ENCODE data around the gene DMXL2.
"Not testable (repeated sequence)": the region's sequence is repeated elsewhere in the genome, so short reads cannot be mapped to it uniquely, and the experiment has no call there.

DMXL2 gene

DNA sequence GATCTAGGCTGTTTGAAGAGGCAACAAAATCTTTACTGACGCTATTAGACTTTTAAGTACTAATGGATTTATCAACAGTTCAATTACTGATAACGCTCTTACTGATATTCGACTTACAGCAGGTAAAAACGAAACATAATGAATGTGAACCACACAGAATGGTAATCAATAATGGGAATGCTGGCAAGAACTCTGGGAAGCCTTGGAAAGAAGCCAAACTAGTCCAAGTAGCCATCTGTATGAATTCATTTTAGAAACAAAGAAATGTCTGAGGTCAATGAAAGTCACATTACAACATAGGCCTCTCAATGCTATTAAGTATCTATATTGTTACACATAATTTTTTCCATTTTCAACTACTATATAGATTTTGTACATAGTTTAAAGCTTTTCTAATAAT, 130.0 kb downstream of the DMXL2 start:
- DNase-seq (ENCODE audit: low read depth) = no peak

DNA sequence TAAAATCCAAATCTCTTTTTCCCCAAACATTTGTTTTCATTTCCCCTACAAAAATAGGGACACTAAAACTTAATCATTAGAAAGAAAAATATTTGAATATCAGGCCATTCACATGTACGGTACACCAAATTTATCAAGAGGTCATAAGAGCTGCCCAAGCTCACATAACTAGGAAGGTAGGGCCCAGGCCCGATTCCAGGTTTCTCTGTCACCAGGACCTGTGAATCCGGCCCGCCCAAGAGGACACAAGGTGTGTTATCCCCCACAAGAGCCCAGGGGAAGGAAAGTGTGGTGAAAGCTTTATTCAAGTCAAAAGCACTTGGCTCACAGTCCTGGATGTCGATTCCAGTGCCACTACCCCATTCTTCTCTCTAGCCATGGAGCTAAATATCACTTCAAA, 130.6 kb downstream of the DMXL2 start:
- no peak for DNase-seq (ENCODE audit: low read depth)

DNA sequence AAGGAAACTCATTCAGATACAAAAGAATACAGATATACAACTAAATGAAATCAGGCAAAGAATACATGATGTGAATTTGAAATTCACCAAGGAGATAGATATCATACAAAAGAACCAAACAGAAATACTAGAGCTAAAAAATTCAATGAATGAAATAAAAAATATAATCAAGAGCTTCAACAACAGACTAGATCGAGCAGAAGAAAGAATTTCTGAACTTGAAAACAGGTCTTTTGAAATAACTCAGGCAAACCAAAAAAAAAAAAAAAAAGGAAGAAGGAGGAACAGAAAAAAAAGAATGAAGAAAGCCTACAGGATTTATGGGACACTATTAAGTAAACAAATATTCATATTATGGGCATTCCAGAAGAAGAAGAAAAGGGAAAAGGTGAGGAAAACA, 137.8 kb downstream of the DMXL2 start:
- no peak for DNase-seq (ENCODE audit: low read depth)

DNA sequence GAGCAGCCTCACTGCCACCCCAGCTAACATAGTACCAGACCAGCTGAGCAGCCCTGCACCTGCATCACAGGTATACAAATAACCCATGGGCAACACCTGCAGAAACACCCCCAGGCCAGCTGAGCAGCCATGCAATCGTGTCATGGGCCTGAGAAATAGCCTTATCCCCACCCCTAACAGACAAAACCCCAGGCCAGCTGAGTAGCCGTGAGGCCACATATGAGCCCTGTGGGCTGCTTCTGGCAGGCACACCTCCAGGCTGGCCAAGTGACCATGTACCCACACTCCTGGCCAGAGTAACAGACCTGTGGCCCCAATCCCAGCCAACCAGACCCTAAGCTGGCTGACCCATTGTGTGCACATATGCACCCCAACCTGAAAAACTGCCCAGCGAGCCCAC, 138.6 kb downstream of the DMXL2 start:
- no peak for DNase-seq (ENCODE audit: low read depth)

- DNase-seq (ENCODE audit: low read depth) = no peak
These were observed 139.1 kb downstream of the DMXL2 start for GRCh38 chr15:51483520-51483919.

- DNase-seq (ENCODE audit: low read depth) = no peak
These were observed 146.8 kb downstream of the DMXL2 start for GRCh38 chr15:51475736-51476135.

GRCh38 chr15:51470512-51470911, 152.1 kb downstream of the DMXL2 start:
- no peak for DNase-seq (ENCODE audit: low read depth)

DNA sequence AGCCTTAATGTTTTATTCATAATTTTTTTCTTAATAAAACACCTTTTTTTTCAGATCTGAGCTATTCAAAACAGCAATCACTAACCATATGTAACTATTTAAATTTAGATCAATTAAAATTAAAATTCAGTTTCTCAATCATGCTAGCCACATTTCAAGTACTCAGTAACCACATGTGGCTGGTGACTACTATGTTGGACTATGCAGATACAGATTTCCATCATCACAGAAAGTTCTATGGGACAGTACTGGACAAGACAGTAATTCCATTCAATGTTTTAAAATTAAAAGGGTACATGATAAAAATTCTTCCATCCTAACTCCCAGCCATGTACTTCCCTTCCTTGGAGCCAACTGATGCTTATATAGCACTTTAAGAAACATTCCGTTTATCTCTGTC, 161.8 kb downstream of the DMXL2 start:
- peak; percentile 4 for DNase-seq (ENCODE audit: low read depth)

- DNase-seq (ENCODE audit: low read depth) = no peak
These were observed 172.6 kb downstream of the DMXL2 start for GRCh38 chr15:51450001-51450400.

GRCh38 chr15:51448622-51449399, 173.8 kb downstream of the DMXL2 start:
- DNase-seq (ENCODE audit: low read depth) = no peak

DNA sequence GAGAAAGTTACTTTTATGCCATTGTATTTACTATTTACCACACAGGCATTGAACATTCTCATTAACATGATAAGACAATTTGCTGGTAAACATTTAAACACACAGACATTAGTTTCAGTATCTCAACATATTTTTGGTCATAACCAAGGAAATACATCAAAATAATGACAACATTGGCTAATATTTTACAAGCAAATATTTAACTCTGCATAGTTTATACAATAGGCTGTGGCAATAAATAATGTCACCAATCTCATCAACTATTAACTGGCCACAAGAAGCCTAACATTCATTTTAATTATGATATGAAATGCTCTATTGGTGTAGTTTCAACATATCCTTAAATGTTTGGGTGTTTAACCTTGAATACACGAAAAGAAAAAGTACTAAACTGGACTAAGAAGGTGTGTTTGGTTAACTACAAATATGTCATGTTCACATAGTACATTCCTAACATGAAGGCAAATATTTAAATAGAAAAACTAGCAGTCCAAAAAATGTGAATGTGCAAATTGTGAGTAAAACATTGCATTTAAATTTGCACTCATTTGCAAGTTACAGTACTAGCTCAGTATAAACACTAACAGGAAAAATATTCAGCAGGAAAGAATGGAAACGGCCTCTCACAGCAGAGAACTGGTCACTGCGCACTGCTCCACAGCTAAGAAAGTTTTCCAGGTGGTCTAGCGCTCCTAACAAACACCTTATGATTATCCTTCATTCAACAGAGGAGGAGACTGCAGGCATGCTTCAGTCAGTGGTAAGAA, 174.5 kb downstream of the DMXL2 start:
- no peak for DNase-seq (ENCODE audit: low read depth)

DNA sequence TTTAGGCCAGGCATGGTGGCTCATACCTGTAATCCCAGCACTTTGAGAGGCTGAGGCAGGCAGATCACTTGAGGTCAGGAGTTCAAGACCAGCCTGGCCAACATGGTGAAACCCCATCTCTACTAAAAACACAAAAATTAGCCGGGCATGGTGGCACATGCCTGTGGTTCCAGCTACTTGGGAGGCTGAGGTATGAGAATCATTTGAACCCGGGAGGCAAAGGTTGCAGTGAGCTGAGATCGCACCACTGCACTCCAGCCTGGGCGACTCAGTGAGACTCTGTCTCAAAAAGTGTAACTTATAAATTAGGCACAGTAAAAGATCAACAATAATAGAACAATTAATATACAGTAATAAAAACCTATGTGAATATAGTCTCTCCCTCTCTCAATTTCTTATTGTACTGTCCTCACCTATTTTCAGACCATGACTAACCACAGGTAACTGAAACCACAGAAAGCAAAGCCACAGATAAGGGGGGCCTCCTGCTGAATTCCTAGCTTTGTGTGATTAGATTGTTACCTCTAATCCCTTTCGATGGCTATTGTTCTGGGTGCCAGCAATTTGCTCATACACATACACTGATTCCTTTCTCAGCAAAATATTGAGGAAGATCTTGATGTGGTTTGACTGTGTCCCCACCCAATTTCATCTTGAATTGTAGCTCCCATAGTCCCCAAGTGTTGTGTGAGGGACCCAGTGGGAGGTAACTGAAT, 176.4 kb downstream of the DMXL2 start:
- DNase-seq (ENCODE audit: low read depth) = not testable (repeated sequence)

DNA sequence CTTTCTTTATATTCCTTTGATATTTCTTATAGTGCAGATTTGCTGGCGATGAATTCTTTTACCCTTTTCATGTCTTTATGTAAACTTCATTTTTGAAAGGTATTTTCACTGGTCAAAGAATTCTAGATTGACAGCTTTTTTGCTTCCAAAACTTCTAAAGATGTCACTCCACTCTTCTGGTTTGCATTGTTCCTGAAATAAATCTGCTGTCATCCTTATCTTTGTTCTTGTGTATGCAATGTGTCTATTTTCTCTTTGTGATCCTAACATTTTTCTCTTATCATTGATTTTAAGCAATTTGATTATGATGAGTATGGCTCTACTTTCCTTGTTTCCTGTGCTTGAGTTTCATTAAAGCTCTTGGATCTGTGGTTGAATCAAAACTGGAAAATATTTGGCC, 177.8 kb downstream of the DMXL2 start:
- DNase-seq (ENCODE audit: low read depth) = no peak

- DNase-seq (ENCODE audit: low read depth) = no peak
These were observed 178.5 kb downstream of the DMXL2 start for GRCh38 chr15:51444112-51444511.

GRCh38 chr15:51443282-51443914, 179.2 kb downstream of the DMXL2 start:
- DNase-seq (ENCODE audit: low read depth) = no peak

DNA sequence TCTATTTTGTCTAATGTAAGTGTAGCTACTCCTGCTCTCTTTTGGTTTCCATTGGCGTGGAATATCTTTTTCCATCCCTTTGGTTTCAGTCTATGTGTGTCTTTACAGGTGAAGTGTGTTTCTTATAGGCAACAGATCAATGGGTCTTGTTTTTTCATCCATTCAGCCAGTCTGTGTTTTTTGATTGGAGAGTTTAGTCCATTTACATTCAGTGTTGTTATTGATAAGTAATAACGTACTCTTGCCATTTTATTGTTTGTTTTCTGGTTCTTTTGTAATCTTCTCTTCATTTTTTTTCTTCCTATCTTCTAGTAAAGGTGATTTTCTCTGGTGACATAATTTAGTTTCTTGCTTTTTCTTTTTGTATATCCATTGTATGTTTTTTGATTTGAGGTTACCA, 184.0 kb downstream of the DMXL2 start:
- DNase-seq (ENCODE audit: low read depth) = no peak

DNA sequence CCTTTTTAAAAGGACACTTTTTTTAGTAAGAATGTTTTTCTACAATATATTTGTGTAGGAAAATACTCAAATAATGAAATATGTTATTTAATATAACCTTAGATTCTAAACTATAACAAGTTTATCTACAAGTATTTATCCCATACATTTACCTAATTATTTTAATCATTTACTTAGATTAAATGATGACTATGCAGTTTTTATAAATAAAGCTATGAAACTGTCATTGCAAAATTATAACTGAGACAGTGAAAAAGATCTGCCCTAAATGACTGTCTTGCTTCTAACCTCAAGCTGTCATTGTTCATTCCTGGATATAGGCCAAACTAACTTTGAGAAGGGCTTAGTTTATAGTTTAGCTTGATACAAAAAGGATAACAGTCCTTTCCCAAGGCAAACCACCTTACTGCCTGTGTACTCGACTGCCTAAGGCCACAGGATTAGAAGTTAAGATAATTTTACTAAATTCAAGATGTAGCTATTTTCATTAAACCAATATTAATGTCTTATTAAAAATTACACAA, 197.0 kb downstream of the DMXL2 start:
- DNase-seq (ENCODE audit: low read depth) = no peak

- no peak for DNase-seq (ENCODE audit: low read depth)
These were observed 197.8 kb downstream of the DMXL2 start for GRCh38 chr15:51424780-51425179.

DNA sequence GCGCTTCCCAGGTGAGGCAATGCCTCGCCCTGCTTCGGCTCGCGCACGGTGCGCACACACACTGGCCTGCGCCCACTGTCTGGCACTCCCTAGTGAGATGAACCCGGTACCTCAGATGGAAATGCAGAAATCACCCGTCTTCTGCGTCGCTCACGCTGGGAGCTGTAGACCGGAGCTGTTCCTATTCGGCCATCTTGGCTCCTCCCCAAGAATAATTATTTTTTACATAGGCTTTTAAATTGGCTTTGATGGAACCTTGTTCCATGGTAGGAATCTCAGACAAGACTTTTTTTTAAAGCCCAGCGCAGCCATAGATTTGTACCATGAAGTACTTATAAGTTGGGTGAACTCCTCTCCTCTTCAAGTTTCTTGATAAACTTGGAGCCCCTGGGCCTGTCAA, 199.5 kb downstream of the DMXL2 start:
- not testable (repeated sequence) for DNase-seq (ENCODE audit: low read depth)

GRCh38 chr15:51416129-51416528, 206.4 kb downstream of the DMXL2 start:
- DNase-seq (ENCODE audit: low read depth) = no peak

DNA sequence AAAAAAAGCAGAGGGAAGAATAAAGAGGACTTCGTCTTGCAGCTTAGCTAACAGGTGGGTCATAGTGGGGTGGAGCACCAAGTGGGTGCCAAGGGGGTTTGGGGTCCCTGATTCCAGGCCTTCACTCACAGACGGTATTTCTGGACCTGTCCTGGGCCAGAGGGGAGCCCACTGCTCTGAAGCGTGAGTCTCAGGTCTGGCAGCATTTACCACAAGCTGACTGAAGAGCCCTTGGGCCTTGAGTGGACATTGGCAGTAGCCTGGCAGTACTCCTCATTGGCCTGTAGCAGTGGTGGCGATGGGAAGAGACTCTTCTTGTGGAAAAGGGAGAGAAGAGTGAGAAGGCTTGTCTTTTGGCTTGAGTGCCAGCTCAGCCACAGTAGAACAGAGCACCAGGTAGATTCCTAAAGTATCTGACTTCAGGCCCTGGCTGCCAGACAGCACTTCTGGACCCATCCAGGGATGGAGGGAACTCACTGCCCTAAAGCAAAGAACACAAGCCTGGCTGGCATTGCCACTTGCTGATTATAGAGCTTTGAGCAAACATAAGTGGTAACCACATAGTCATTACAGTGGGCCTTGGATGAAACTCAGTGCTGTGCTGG, 208.2 kb downstream of the DMXL2 start:
- DNase-seq (ENCODE audit: low read depth) = no peak

Data from GM04504 (cell line).